ENCODE data around the gene GLCCI1. TPM values are rescaled to one million over a fixed set of nuclear protein-coding genes. Genes with fewer than 3 reads are reported as not detected.

GLCCI1 gene
- total RNA-seq, 1 donor from 2014 or later: 23.7 TPM

- DNase-seq: no peak
These were observed 165.6 kb downstream of the GLCCI1 start for GRCh38 chr7:8134089-8134733.

DNA sequence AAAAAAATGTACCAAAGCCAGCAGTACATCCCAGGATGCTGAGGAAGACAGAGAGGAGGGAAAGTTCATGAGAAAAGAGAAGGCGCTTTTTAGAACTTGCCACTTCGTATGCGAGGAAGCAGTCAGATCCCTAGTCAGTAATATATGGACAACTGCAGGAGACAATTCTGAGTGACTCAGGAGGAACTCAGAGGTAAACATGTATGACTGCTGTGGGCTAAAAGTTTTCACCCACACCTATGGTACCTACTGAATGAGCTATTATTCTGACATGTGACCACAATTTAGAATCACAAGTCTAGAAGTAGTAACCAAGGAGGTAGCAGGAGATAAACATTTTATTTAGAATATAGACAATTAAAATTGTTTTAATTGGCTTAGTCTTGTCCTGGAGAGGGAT is 166.8 kb downstream of the GLCCI1 start:
- DNase-seq: no peak

- DNase-seq: no peak
These were observed 167.6 kb downstream of the GLCCI1 start for GRCh38 chr7:8136051-8136730.
